Measurements from ENCODE around the gene ADAP1. TPM values are rescaled to one million over a fixed set of nuclear protein-coding genes. Genes with fewer than 3 reads are reported as not detected.

ADAP1 gene
- total and polyA plus RNA-seq, 12 donors, result 2.3 to 14.9 (median 9.7) TPM

- no peak for TF ChIP-seq CTCF (IDR thresholded peaks at IDR 0.05)
- DNase-seq, result no peak
- peaks cover 11 to 63% (median 55%) of the 10 kb centered on the region in 7 donors for H3K27me3 ChIP-seq
- no peaks in the 10 kb centered on the region for H3K9me3 ChIP-seq
- intact Hi-C loops (cut with DNase I), result loop anchor here in 1 of 10 donors (10.0 kb wide), 1 partner anchor 170 kb away; no protein-coding TSS in a partner anchor
- no peak overlapping the region for H3K27ac ChIP-seq
- no peak overlapping the region for H3K4me3 ChIP-seq
- WGBS, 2 donors, result 90% methylated on average over 39 of the region's 39 CpGs
- H3K36me3 ChIP-seq, result no peaks in the 10 kb centered on the region
- no peak for ATAC-seq
- H3K4me1 ChIP-seq, result peaks cover 0 to 21% (median 6%) of the 10 kb centered on the region in 9 donors
Observed at GRCh38 chr7:984361-985126, 30.1 kb upstream of the ADAP1 start.

- 88 to 89% methylated on average over 20 of the region's 20 CpGs for WGBS, 2 donors
- Histone ChIP-seq H3K4me3 (no peak overlapping the region), H3K27me3 (peaks cover 10 to 56% (median 51%) of the 10 kb centered on the region in 7 donors), H3K27ac (no peak overlapping the region), H3K36me3 (no peaks in the 10 kb centered on the region), H3K4me1 (peaks cover 0 to 18% (median 6%) of the 10 kb centered on the region in 9 donors), H3K9me3 (no peaks in the 10 kb centered on the region)
- ATAC-seq (no peak), DNase-seq (no peak)
- intact Hi-C loops (cut with DNase I), result loop anchor here in 1 of 10 donors (10.0 kb wide), 1 partner anchor 171 kb away; no protein-coding TSS in a partner anchor
- no peak for TF ChIP-seq CTCF (IDR thresholded peaks at IDR 0.05)
Observed at GRCh38 chr7:983616-984071, 29.2 kb upstream of the ADAP1 start.

- Histone ChIP-seq H3K4me1 (peaks cover 0 to 12% (median 1%) of the 10 kb centered on the region in 9 donors), H3K9me3 (no peaks in the 10 kb centered on the region), H3K4me3 (no peak within 1 kb of the TSS), H3K27ac (no peak within 1 kb of the TSS), H3K27me3 (peaks cover 7 to 50% (median 46%) of the 10 kb centered on the region in 7 donors), H3K36me3 (no peaks in the 10 kb centered on the region)
- no peak for TF ChIP-seq CTCF (IDR thresholded peaks at IDR 0.05)
- 72 to 74% methylated on average over 34 of the region's 34 CpGs for WGBS, 2 donors
- ATAC-seq (no peak), DNase-seq (no peak)
- intact Hi-C loops (cut with DNase I), result loop anchor here in 1 of 10 donors (10.0 kb wide), 1 partner anchor 172 kb away; no protein-coding TSS in a partner anchor
Observed at GRCh38 chr7:983004-983615, 28.6 kb upstream of the ADAP1 start, which contains the start of gene CYP2W1. Gene CYP2W1, plus strand, starts transcription at chr7:983181. Its CDS starts 31 bp downstream, at chr7:983212.

GRCh38 chr7:982511-983003 is 28.1 kb upstream of the ADAP1 start:
- peaks cover 6 to 45% (median 40%) of the 10 kb centered on the region in 7 donors for H3K27me3 ChIP-seq
- H3K27ac ChIP-seq, result no peak overlapping the region
- H3K4me3 ChIP-seq, result no peak overlapping the region
- WGBS, 2 donors, result 65 to 79% methylated on average over 10 of the region's 10 CpGs
- no peak for TF ChIP-seq CTCF (IDR thresholded peaks at IDR 0.05)
- no peak for DNase-seq
- H3K9me3 ChIP-seq, result no peaks in the 10 kb centered on the region
- intact Hi-C loops (cut with DNase I), result loop anchor here in 1 of 10 donors (10.0 kb wide), 1 partner anchor 172 kb away; no protein-coding TSS in a partner anchor
- no peak for ATAC-seq
- no peaks in the 10 kb centered on the region for H3K36me3 ChIP-seq
- peaks cover 0 to 12% (median 0%) of the 10 kb centered on the region in 9 donors for H3K4me1 ChIP-seq

All from heart right ventricle (tissue), 16 donors.